ENCODE measurements around the gene SNCA.

GRCh38 chr4:89757154-89757719 is 79.7 kb downstream of the SNCA start:
- TF ChIP-seq CTCF (conservative IDR thresholded peaks at IDR 0.05 in 1 of 2, IDR thresholded peaks at IDR 0.05 in 1 of 2; ENCODE audit: low read depth in 1 of 2, low read length in 2 of 2) (no peak), EZH2 (IDR thresholded peaks at IDR 0.05; ENCODE audit: low read length, missing control alignments) (no peak)

All from fibroblast of lung (primary cell).